Body of pancreas (tissue), 4 donors: ENCODE data around the gene RPL5. TPM values are rescaled to one million over a fixed set of nuclear protein-coding genes. Genes with fewer than 3 reads are reported as not detected.

Source experiments
- ATAC-seq: fragments of 150-250 bp; one replicate; pipeline ENCODE4 v1.9.1; 2016
- DNase-seq, 4 donors: peaks; one replicate each; pipeline ENCODE4 v3.0.0-alpha.2; 2019
- H3K27ac ChIP-seq, 4 donors: fragments of 200-600 bp; sonication (generic); 1 replicate in 3 of 4; 2 replicates in 1 of 4; pipeline versions ENCODE4 v1.5.1 to v1.6.1; 2016 to 2019; ENCODE audit warnings: mild to moderate bottlenecking in 1 of 4, mixed read lengths in 1 of 4, moderate library complexity in 1 of 4
- H3K27me3 ChIP-seq, 2 donors: fragments of 200-600 bp; sonication (generic); one replicate each; pipeline ENCODE4 v1.6.0; 2016; ENCODE audit warnings: mild to moderate bottlenecking in 1 of 2
- H3K36me3 ChIP-seq, 2 donors: fragments of 200-600 bp; sonication (generic); replicated peaks in 1 of 2; 2 replicates each; pipeline ENCODE4 v1.5.1; 2016; ENCODE audit warnings: low read depth in 2 of 2; ENCODE audit not compliant: insufficient read depth in 1 of 2
- H3K4me1 ChIP-seq: fragments of 200-600 bp; sonication (generic); one replicate; pipeline ENCODE4 v1.6.0; 2016
- H3K4me3 ChIP-seq, 2 donors: fragments of 200-600 bp; sonication (generic); 1 replicate in 1 of 2; 2 replicates in 1 of 2; pipeline ENCODE4 v1.5.1; 2016 to 2019
- H3K9me3 ChIP-seq, 3 donors: fragments of 200-600 bp; sonication (generic); 1 replicate in 2 of 3; 2 replicates in 1 of 3; pipeline ENCODE4 v1.5.1; 2016
- POLR2A ChIP-seq, 3 donors: fragments of 450-650 bp; IDR thresholded peaks; one replicate each; pipeline ENCODE4 v1.6.1; 2016; ENCODE audit warnings: antibody characterized with exemption in 3 of 3, mild to moderate bottlenecking in 2 of 3
- WGBS, 2 donors: methylation state at CpG; one replicate each; pipeline ENCODE4 v1.1.5; 2017; 5-methylcytosine and 5-hydroxymethylcytosine counted together
- intact Hi-C: fragments of 100-400 bp; cut with DNase I; formaldehyde crosslinking; loops from one replicate; pipeline ENCODE4 v1.15.1; 2023
- total RNA-seq, 2 donors: library from RNA; depleted of rRNA; stranded (reverse); fragments of >200 nt; gene quantifications; one replicate each; pipeline ENCODE4 v1.1.0, GENCODE V29; 2016
- TF ChIP-seq, protein P1 (sequence below), 7 experiments: fragments of 450-650 bp in 4 of 7; fragments of 200-600 bp in 3 of 7; sonication (generic) in 3 of 7; IDR thresholded peaks; one replicate each; pipeline ENCODE4 v1.5.1; 2016 to 2019; ENCODE audit warnings: antibody characterized with exemption in 7 of 7

The RPL5 gene
- total RNA-seq, 2 donors from 2014 or later, result 979 to 1,023 TPM

DNA sequence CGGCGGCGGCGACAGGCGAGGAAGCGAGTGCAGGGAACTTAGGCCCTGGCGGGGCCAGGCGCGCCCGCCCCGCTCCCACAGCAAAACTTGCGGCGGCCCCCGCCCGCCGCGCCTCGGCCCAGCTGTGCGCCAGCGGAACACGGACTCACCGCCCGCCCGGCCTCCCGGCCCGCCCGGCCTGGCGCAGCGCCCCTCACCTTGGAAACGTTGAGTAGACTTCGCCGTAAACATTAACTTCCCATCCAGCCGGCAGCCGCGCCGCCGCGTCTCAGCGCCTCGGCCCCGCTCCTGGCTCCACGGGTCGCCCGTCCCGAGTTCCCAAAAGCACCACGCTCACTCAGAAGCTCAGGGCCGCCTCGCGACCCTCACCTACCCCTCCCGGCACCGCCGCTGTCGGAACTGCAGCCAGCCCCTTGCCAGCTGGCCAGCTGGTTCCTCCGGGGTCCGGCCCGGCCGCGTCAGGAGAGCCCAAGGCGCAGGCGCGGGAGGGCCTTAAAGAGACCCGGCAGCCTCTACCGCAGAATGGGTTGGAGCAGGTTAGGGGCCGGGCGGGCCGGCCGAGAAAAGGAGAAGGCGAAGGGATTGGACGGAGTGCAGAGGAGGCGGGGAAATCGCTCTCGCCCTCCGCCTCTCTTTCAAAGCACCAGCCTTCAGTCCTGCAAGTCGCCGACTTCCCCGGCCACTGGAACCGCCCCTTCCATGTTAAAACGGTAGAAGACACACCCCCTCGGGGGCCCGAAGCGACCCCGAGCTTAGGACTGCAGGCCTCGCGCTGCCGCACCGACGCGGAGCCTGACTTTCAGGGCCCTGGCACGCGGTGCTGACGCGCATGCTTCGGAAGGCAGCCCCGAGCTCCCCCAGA is 47.0 kb upstream of the RPL5 start, which contains the start of gene EVI5:
Gene EVI5, minus strand, starts transcription at position 470 of the 862 bp plus-strand sequence. CDS start 48,562 bp downstream, outside the sequence.
- DNase-seq, result peak; percentile 95 to 97 (median 96)
- H3K27me3 ChIP-seq, result no peaks in the 10 kb centered on the region
- peaks cover 28% of the 10 kb centered on the region for H3K4me1 ChIP-seq
- TF ChIP-seq POLR2A (IDR thresholded peaks at IDR 0.05), result peak; percentile 91 to 96 (median 93)
- TF ChIP-seq, protein P1, sequence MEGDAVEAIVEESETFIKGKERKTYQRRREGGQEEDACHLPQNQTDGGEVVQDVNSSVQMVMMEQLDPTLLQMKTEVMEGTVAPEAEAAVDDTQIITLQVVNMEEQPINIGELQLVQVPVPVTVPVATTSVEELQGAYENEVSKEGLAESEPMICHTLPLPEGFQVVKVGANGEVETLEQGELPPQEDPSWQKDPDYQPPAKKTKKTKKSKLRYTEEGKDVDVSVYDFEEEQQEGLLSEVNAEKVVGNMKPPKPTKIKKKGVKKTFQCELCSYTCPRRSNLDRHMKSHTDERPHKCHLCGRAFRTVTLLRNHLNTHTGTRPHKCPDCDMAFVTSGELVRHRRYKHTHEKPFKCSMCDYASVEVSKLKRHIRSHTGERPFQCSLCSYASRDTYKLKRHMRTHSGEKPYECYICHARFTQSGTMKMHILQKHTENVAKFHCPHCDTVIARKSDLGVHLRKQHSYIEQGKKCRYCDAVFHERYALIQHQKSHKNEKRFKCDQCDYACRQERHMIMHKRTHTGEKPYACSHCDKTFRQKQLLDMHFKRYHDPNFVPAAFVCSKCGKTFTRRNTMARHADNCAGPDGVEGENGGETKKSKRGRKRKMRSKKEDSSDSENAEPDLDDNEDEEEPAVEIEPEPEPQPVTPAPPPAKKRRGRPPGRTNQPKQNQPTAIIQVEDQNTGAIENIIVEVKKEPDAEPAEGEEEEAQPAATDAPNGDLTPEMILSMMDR (IDR thresholded peaks at IDR 0.05), result peak in 2 of 7 experiments; percentile 10 to 52
- 0% methylated on average over 17 to 86 of the region's 94 CpGs for WGBS, 2 donors
- intact Hi-C loops, result no loop called here
- peak within 1 kb of the TSS; percentile 91 to 100 (median 94) for H3K27ac ChIP-seq
- H3K36me3 ChIP-seq, result no peaks in the 10 kb centered on the region
- peak within 1 kb of the TSS; percentile 32 to 74 for H3K4me3 ChIP-seq
- ATAC-seq, result peak; percentile 94
- H3K9me3 ChIP-seq, result no peaks in the 10 kb centered on the region

DNA sequence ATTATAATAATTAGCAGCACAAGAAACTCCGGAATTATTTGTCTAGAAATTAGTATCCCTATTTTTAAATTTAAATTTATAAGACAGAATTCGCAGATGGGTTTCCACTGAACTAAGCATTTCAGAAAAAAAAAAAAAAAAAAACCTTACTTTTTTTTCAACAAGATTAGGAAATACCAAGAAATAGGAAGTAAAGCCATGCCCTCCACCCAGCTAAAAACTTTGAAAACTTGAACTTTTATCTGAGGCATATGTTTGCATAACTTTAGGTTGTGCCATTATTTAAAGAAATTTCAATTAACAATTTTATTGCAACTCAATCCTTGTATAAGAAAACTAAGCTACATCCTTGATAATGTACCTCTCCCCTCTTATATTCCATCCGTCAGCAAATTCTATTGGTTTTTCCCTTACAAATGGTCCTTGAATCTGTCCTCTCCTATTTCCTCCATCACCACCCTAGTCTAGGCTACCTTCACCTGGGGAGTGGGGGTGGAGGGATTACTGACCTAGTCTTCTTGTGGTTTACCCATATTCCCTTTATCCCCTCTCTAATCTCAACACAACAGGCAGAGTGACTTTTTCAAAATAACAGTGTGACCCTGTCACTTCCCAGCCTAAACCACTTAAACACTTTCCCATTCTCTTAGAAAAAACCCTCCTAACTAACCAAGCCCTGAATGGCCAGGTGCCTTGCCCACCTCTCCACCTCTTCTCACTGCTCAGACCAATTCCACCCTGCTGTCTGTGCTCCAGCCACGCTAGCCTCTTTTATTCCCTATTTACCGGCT is 45.5 kb upstream of the RPL5 start:
- Histone ChIP-seq H3K9me3 (no peaks in the 10 kb centered on the region), H3K36me3 (no peaks in the 10 kb centered on the region), H3K4me3 (no peak overlapping the region), H3K4me1 (peaks cover 24% of the 10 kb centered on the region), H3K27ac (peak overlapping the region in 1 of 4 donors; percentile 94), H3K27me3 (no peaks in the 10 kb centered on the region)
- ATAC-seq (no peak), DNase-seq (no peak)
- TF ChIP-seq, protein P1 (IDR thresholded peaks at IDR 0.05), result no peak
- no peak for TF ChIP-seq POLR2A (IDR thresholded peaks at IDR 0.05)
- 86 to 87% methylated on average over 5 of the region's 5 CpGs for WGBS, 2 donors
- intact Hi-C loops, result no loop called here

DNA sequence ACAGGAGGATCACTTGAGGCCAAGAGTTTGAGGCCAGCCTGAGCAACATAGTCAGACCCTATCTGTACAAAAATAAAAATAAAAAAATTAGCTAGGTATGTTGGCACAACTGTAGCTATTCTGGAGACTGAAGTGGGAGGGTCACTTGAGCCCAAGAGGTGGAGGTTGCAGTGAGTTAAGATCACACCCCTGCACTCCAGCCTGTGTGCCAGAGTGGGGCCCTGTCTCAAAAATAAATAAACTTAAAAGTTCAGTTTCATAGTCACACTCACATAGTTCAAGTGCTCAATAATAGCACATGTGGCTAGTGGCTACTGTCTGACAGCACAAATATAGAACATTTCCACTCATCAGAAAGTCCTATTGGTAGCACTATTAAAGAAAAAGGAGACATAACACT is 41.8 kb upstream of the RPL5 start:
- Histone ChIP-seq H3K4me3 (no peak overlapping the region), H3K27me3 (no peaks in the 10 kb centered on the region), H3K9me3 (no peaks in the 10 kb centered on the region), H3K4me1 (peaks cover 6% of the 10 kb centered on the region), H3K27ac (no peak overlapping the region), H3K36me3 (no peaks in the 10 kb centered on the region)
- intact Hi-C loops, result no loop called here
- no peak for DNase-seq
- TF ChIP-seq, protein P1 (IDR thresholded peaks at IDR 0.05), result no peak
- no peak for TF ChIP-seq POLR2A (IDR thresholded peaks at IDR 0.05)
- ATAC-seq, result no peak

DNA sequence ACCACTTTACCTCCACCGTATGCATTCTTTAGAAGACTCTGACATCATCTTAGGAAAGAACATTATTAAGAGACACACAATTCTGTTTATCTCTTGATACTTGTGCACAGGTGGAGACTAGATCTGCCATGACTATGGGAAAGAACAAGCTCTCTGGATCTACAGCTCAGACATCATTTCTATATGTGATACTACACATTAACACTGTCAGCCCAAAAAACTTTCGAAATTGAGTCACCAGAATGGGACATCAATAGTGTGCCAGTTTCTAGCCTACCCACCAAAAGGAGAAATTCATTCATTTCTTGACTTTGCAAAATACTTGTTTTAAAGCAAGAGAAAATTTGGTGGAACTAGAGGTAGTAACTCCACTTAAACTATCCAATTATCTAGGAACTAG is 41.0 kb upstream of the RPL5 start:
- Histone ChIP-seq H3K27me3 (no peaks in the 10 kb centered on the region), H3K4me3 (no peak overlapping the region), H3K9me3 (no peaks in the 10 kb centered on the region), H3K4me1 (peaks cover under 1% of the 10 kb centered on the region), H3K36me3 (no peaks in the 10 kb centered on the region), H3K27ac (no peak overlapping the region)
- TF ChIP-seq, protein P1 (IDR thresholded peaks at IDR 0.05), result no peak
- no peak for TF ChIP-seq POLR2A (IDR thresholded peaks at IDR 0.05)
- intact Hi-C loops, result no loop called here
- DNase-seq, result no peak
- WGBS, 2 donors, result 80 to 88% methylated on average over 2 of the region's 2 CpGs
- ATAC-seq, result no peak
